KOPT-K1 (cell line): ENCODE measurements around the gene NUTM2B.
"Not testable (repeated sequence)": the region's sequence is repeated elsewhere in the genome, so short reads cannot be mapped to it uniquely, and the experiment has no call there.

Experiments used
- H3K27ac ChIP-seq: fragments of 200-600 bp; sonication (generic); 2 replicates; pipeline ENCODE4 v1.5.1; 2016; ENCODE audit warnings: antibody characterized with exemption, mild to moderate bottlenecking, low read depth, low read length; ENCODE audit not compliant: poor library complexity, severe bottlenecking
- H3K36me3 ChIP-seq: fragments of 200-600 bp; sonication (generic); 2 replicates; pipeline ENCODE4 v1.5.1; 2017; ENCODE audit warnings: antibody characterized with exemption, mild to moderate bottlenecking, low read length, moderate library complexity; ENCODE audit not compliant: insufficient read depth
- H3K9me3 ChIP-seq: fragments of 200-600 bp; sonication (generic); 2 replicates; pipeline ENCODE4 v1.5.1; 2017; ENCODE audit warnings: antibody characterized with exemption, low read length, mild to moderate bottlenecking; ENCODE audit not compliant: insufficient read depth, poor library complexity, severe bottlenecking

The NUTM2B gene

GRCh38 chr10:79707017-79707416 lies 4.0 kb downstream of the NUTM2B start:
- not testable (repeated sequence) for H3K36me3 ChIP-seq, H3K27ac ChIP-seq, H3K9me3 ChIP-seq

DNA sequence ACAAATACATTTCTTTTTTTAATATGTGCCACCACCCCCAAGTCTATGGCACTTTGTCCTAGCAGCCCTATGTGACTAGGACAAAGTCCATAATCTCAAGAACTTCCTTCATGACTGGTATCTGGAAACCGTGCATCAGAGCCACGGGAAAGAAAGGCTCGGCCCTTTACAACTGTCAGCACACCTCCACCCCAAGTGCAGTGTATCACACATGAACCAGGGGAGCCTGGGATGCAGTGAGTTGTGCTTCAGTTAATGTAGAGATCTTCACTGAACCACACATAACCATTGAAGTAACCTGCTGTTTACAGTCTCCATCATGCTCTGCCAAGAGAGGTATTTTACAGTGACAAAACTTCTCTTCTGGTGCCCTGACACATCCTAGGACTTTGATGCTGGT lies 11.9 kb downstream of the NUTM2B start:
- not testable (repeated sequence) for H3K36me3 ChIP-seq, H3K9me3 ChIP-seq, H3K27ac ChIP-seq

- not testable (repeated sequence) for H3K27ac ChIP-seq, H3K36me3 ChIP-seq, H3K9me3 ChIP-seq
Measured at GRCh38 chr10:79716917-79717579, 14.0 kb downstream of the NUTM2B start.

DNA sequence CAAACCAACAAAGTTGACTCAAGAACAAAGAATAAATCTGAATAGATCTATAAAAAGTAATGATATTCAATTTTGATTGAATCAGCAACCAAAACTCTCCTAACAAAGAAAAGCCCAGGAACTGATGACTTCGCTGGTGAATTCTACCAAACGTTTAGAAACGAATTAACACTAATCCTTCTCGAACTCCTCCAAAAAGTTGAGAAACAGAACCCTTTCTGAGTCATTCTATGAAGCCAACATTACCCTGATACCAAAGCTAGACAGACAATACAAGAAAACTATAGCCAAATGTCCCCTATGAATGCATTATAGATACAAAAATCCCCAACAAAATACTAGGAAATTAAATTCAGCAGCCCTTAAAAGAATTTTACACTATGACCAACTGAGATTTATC lies 17.0 kb downstream of the NUTM2B start:
- H3K27ac ChIP-seq, H3K9me3 ChIP-seq, H3K36me3 ChIP-seq: not testable (repeated sequence)

- not testable (repeated sequence) for H3K9me3 ChIP-seq
Measured at GRCh38 chr10:79726620-79727019, 23.6 kb downstream of the NUTM2B start.

DNA sequence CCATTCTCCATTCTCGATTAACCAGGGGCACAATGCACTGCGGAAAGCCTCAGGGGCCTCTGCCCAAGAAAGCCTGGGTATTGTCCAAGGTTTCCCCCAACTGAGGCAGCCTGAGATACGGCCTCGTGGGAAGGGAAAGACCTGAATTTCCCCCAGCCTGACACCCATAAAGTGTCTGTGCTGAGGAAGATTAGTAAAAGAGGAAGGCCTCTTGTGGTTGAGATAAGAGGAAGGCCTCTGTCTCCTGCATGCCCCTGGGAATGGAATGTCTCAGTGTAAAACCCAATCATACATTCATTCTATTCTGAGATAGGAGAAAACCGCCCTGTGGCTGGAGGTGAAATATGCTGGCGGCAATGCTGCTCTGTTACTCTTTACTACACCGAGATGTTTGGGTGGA lies 41.8 kb downstream of the NUTM2B start:
- not testable (repeated sequence) for H3K27ac ChIP-seq, H3K9me3 ChIP-seq, H3K36me3 ChIP-seq

More at GRCh38 chr10:79726620-79727019, 23.6 kb downstream of the NUTM2B start:
- H3K27ac ChIP-seq, H3K36me3 ChIP-seq: not testable (repeated sequence)

DNA sequence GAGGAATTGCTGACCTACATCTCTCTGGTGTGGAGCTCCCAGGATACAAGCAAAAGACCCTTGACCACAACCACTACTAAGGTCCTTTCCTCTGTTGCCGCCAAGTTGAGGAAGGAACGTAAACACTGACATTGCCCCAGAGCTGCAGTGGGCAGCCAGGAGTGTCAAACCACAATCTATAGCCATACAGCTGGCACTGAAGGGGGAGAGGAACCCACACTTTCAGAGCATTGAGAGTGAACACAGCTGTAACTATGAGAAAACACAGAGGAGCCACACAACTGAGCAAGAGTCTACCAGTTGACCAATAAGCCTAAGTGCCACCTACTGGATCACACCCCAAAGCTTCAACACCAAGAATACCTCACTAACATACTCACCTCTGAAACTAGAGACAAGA lies 45.5 kb downstream of the NUTM2B start:
- H3K9me3 ChIP-seq, H3K36me3 ChIP-seq, H3K27ac ChIP-seq: not testable (repeated sequence)

GRCh38 chr10:79753601-79754000 lies 50.6 kb downstream of the NUTM2B start:
- not testable (repeated sequence) for H3K27ac ChIP-seq, H3K36me3 ChIP-seq, H3K9me3 ChIP-seq

- not testable (repeated sequence) for H3K36me3 ChIP-seq, H3K9me3 ChIP-seq, H3K27ac ChIP-seq
Measured at GRCh38 chr10:79758297-79758993, 55.4 kb downstream of the NUTM2B start.
